OCI-LY3 (cell line): ENCODE results near the gene SOX4.

Experiments
- H2AFZ ChIP-seq: fragments of 200-600, 300-600 bp; shearing (Covaris generic); 2 replicates; pipeline ENCODE4 v1.6.0; 2014; ENCODE audit warnings: antibody characterized with exemption, low read depth, low read length
- H3K27ac ChIP-seq: fragments of 200-600, 300-600 bp; sonication (generic); 2 replicates; pipeline ENCODE4 v1.5.1; 2014; ENCODE audit warnings: mild to moderate bottlenecking, low read length, moderate library complexity, mixed read lengths
- H3K27me3 ChIP-seq: fragments of 200-600, 300-600 bp; sonication (generic); 2 replicates; pipeline ENCODE4 v1.6.1; 2014; ENCODE audit warnings: low read depth, low read length, mixed read lengths
- H3K36me3 ChIP-seq: fragments of 200-600, 300-600 bp; sonication (generic); replicated peaks from 2 replicates; pipeline ENCODE3; 2014; ENCODE audit warnings: low read depth, low read length, mixed read lengths
- H3K4me1 ChIP-seq: fragments of 300-600, 200-600 bp; sonication (generic); 2 replicates; pipeline ENCODE4 v1.6.1; 2014; ENCODE audit warnings: low read length, mixed read lengths
- H3K4me2 ChIP-seq: fragments of 200-600, 300-600 bp; sonication (generic); 2 replicates; pipeline ENCODE4 v1.6.1; 2014; ENCODE audit warnings: low read length, mixed read lengths
- H3K4me3 ChIP-seq: fragments of 300-600, 200-600 bp; sonication (generic); 2 replicates; pipeline ENCODE4 v1.5.1; 2014; ENCODE audit warnings: antibody characterized with exemption, mild to moderate bottlenecking, low read length, moderate library complexity
- H3K79me2 ChIP-seq: fragments of 300-600, 200-600 bp; shearing (Covaris generic); 2 replicates; pipeline ENCODE4 v1.6.1; 2014; ENCODE audit warnings: mild to moderate bottlenecking, low read length, mixed read lengths
- H3K9ac ChIP-seq: fragments of 300-600, 200-600 bp; shearing (Covaris generic); 2 replicates; pipeline ENCODE4 v1.6.0; 2014; ENCODE audit warnings: mild to moderate bottlenecking, low read length, moderate library complexity
- H3K9me3 ChIP-seq: fragments of 200-600, 300-600 bp; shearing (Covaris generic); 2 replicates; pipeline ENCODE4 v1.6.1; 2014; ENCODE audit warnings: low read length, mixed read lengths; ENCODE audit not compliant: insufficient read depth
- H4K20me1 ChIP-seq: fragments of 200-600, 300-600 bp; sonication (generic); 2 replicates; pipeline ENCODE4 v1.6.1; 2016; ENCODE audit warnings: low read length, mixed read lengths; ENCODE audit not compliant: insufficient read depth
- CTCF ChIP-seq: fragments of 200-600, 300-600 bp; sonication (generic); IDR thresholded peaks from 2 replicates; pipeline ENCODE4 v1.5.1; 2014; ENCODE audit warnings: antibody characterized with exemption, low read length, low read depth
- EZH2phosphoT487 ChIP-seq: fragments of 200-600 bp; shearing (Covaris generic); IDR thresholded peaks from 2 replicates; pipeline ENCODE4 v1.6.1; 2018; ENCODE audit warnings: antibody characterized with exemption, mixed run types, low read depth

Gene SOX4

GRCh38 chr6:21586740-21587178 lies 6.8 kb upstream of the SOX4 start:
- Histone ChIP-seq H3K4me3 (peak overlapping the region; percentile 85), H3K36me3 (no peaks in the 10 kb centered on the region), H3K27ac (peak overlapping the region; percentile 89), H3K79me2 (no peaks in the 10 kb centered on the region), H3K27me3 (no peaks in the 10 kb centered on the region), H3K9me3 (no peaks in the 10 kb centered on the region), H3K4me1 (peaks cover 15% of the 10 kb centered on the region), H3K9ac (peak overlapping the region; percentile 84), H3K4me2 (peak overlapping the region; percentile 75), H4K20me1 (no peaks in the 10 kb centered on the region), H2AFZ (peak overlapping the region; percentile 68; the same call in 1 of the 2 replicates)
- TF ChIP-seq EZH2phosphoT487 = no peak
- no peak for TF ChIP-seq CTCF

GRCh38 chr6:21587179-21587960 lies 6.2 kb upstream of the SOX4 start:
- Histone ChIP-seq H3K27me3 (no peaks in the 10 kb centered on the region), H4K20me1 (no peaks in the 10 kb centered on the region), H3K27ac (peak overlapping the region; percentile 89), H3K36me3 (no peaks in the 10 kb centered on the region), H3K79me2 (no peaks in the 10 kb centered on the region), H3K4me1 (peaks cover 15% of the 10 kb centered on the region), H3K4me2 (peak overlapping the region; percentile 75), H3K4me3 (peak overlapping the region; percentile 85), H3K9ac (peak overlapping the region; percentile 84), H2AFZ (peak overlapping the region; percentile 68; the same call in 1 of the 2 replicates), H3K9me3 (no peaks in the 10 kb centered on the region)
- TF ChIP-seq CTCF (0 out of 2 replicates have a peak, but pooled peaks have one; percentile 5), EZH2phosphoT487 (no peak)

GRCh38 chr6:21587961-21588480 lies 5.5 kb upstream of the SOX4 start:
- H3K4me3 ChIP-seq = peak overlapping the region; percentile 85
- H3K4me2 ChIP-seq = peak overlapping the region; percentile 75
- H2AFZ ChIP-seq = peak overlapping the region; percentile 68; the same call in 1 of the 2 replicates
- peak overlapping the region; percentile 84 for H3K9ac ChIP-seq
- H3K27ac ChIP-seq = peak overlapping the region; percentile 89
- no peaks in the 10 kb centered on the region for H3K79me2 ChIP-seq
- H3K4me1 ChIP-seq = peaks cover 22% of the 10 kb centered on the region
- no peaks in the 10 kb centered on the region for H3K36me3 ChIP-seq
- no peaks in the 10 kb centered on the region for H3K27me3 ChIP-seq
- H4K20me1 ChIP-seq = no peaks in the 10 kb centered on the region
- no peaks in the 10 kb centered on the region for H3K9me3 ChIP-seq
- TF ChIP-seq EZH2phosphoT487 = no peak
- no peak for TF ChIP-seq CTCF
